Mesendoderm (in vitro differentiated cells): ENCODE results near the gene GNG14.
A peak's percentile ranks its signal among the peaks of the same experiment; 100 is the strongest.

Experiments used
- DNase-seq: peaks from one replicate; pipeline ENCODE4 v3.0.0; 2013
- H2AK5ac ChIP-seq: 2 replicates; pipeline ENCODE4 v1.6.1; 2013; ENCODE audit warnings: low read length, inconsistent platforms
- H2BK120ac ChIP-seq: 2 replicates; pipeline ENCODE4 v1.6.1; 2013; ENCODE audit warnings: low read depth, mild to moderate bottlenecking, low read length, moderate library complexity, mixed read lengths
- H2BK15ac ChIP-seq: replicated peaks from 2 replicates; pipeline ENCODE4 v1.6.1; 2013; ENCODE audit warnings: low read depth, mild to moderate bottlenecking, moderate library complexity
- H2BK5ac ChIP-seq: 2 replicates; pipeline ENCODE4 v1.6.1; 2013; ENCODE audit warnings: low read length, inconsistent platforms
- H3K18ac ChIP-seq: 2 replicates; pipeline ENCODE4 v1.6.1; 2013; ENCODE audit warnings: mild to moderate bottlenecking, low read length, mixed read lengths
- H3K23ac ChIP-seq: one replicate; pipeline ENCODE4 v1.6.1; 2013; ENCODE audit warnings: low read length
- H3K27ac ChIP-seq: 2 replicates; pipeline ENCODE4 v1.5.1; 2013; ENCODE audit warnings: low read depth, mild to moderate bottlenecking, inconsistent platforms, low read length, moderate library complexity
- H3K27me3 ChIP-seq: 2 replicates; pipeline ENCODE4 v1.6.1; 2013; ENCODE audit warnings: low read length, control low read depth, mild to moderate bottlenecking, inconsistent platforms; ENCODE audit not compliant: insufficient read depth, poor library complexity
- H3K36me3 ChIP-seq: 2 replicates; pipeline ENCODE4 v1.6.1; 2013; ENCODE audit warnings: low read length, inconsistent platforms; ENCODE audit not compliant: control insufficient read depth, insufficient read depth
- H3K4ac ChIP-seq: one replicate; pipeline ENCODE4 v1.6.1; 2013; ENCODE audit warnings: low read depth, mild to moderate bottlenecking, low read length, moderate library complexity
- H3K4me1 ChIP-seq: 2 replicates; pipeline ENCODE4 v1.6.1; 2013; ENCODE audit warnings: low read depth, low read length, inconsistent platforms; ENCODE audit not compliant: control insufficient read depth
- H3K4me2 ChIP-seq: 2 replicates; pipeline ENCODE4 v1.6.1; 2013; ENCODE audit warnings: low read length
- H3K4me3 ChIP-seq: 2 replicates; pipeline ENCODE4 v1.5.1; 2013; ENCODE audit warnings: mild to moderate bottlenecking, low read length
- H3K56ac ChIP-seq: one replicate; pipeline ENCODE4 v1.6.1; 2013; ENCODE audit warnings: low read length
- H3K79me1 ChIP-seq: 2 replicates; pipeline ENCODE4 v1.6.1; 2013; ENCODE audit warnings: low read length, inconsistent platforms
- H3K79me2 ChIP-seq: 2 replicates; pipeline ENCODE4 v1.6.1; 2013; ENCODE audit warnings: mild to moderate bottlenecking, low read length; ENCODE audit not compliant: control insufficient read depth, insufficient read depth
- H3K9ac ChIP-seq: 2 replicates; pipeline ENCODE4 v1.6.1; 2013; ENCODE audit warnings: low read length, inconsistent platforms
- H4K5ac ChIP-seq: one replicate; pipeline ENCODE4 v1.6.1; 2013; ENCODE audit warnings: low read length
- H4K8ac ChIP-seq: one replicate; pipeline ENCODE4 v1.6.1; 2013; ENCODE audit warnings: low read depth, mild to moderate bottlenecking, control low read depth, low read length, moderate library complexity
- WGBS: extraction: QIAGEN DNeasy Blood & Tissue Kit; methylation state at CpG from one replicate; pipeline ENCODE4 v1.1.7; 2013; ENCODE audit warnings: low lambda C conversion rate, missing lambda C conversion rate; ENCODE audit not compliant: insufficient coverage; ENCODE audit errors: extremely low coverage; 5-methylcytosine and 5-hydroxymethylcytosine counted together

The GNG14 gene

DNA sequence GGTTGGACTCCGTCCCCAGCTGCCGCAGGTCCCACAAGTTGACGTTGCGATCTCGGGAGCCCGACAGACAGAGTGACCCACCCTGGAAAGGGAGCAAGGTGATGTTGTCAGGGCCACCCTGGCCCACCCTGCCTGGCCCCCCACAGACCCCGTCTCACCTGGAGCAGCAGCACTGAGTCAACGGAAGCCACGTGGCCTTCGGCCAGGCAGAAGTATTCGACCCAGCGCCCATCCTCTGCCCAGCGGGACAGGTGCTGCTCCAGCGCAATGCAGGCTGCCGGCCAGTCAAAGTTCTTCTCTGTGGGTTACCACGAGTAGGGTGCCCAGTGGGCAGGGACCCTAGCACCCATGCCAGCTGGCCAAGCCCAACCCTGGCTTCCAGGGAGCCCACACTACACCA is 6.8 kb downstream of the GNG14 start:
- Histone ChIP-seq H3K4me2 (no peak overlapping the region), H3K4me1 (no peaks in the 10 kb centered on the region), H2BK15ac (no peak overlapping the region), H2BK5ac (no peak overlapping the region), H3K9ac (no peak overlapping the region), H3K27me3 (no peaks in the 10 kb centered on the region), H3K36me3 (no peaks in the 10 kb centered on the region), H3K79me1 (no peaks in the 10 kb centered on the region), H2AK5ac (no peak overlapping the region), H3K79me2 (no peaks in the 10 kb centered on the region), H4K8ac (no peak overlapping the region), H3K27ac (no peak overlapping the region), H3K4ac (no peak overlapping the region), H3K18ac (no peak overlapping the region), H2BK120ac (no peak overlapping the region), H3K56ac (no peak overlapping the region), H3K4me3 (no peak overlapping the region), H3K23ac (no peak overlapping the region), H4K5ac (no peak overlapping the region)
- no CpG with 5 or more reads among the region's 16 CpGs for WGBS
- DNase-seq = no peak

- Histone ChIP-seq H3K4me3 (no peak overlapping the region), H3K79me1 (no peaks in the 10 kb centered on the region), H3K23ac (no peak overlapping the region), H2BK5ac (no peak overlapping the region), H3K36me3 (no peaks in the 10 kb centered on the region), H3K9ac (no peak overlapping the region), H2BK15ac (no peak overlapping the region), H3K4ac (no peak overlapping the region), H3K4me1 (no peaks in the 10 kb centered on the region), H2BK120ac (no peak overlapping the region), H3K4me2 (no peak overlapping the region), H3K18ac (no peak overlapping the region), H2AK5ac (no peak overlapping the region), H4K5ac (no peak overlapping the region), H3K79me2 (no peaks in the 10 kb centered on the region), H3K56ac (no peak overlapping the region), H3K27ac (no peak overlapping the region), H3K27me3 (no peaks in the 10 kb centered on the region), H4K8ac (no peak overlapping the region)
- DNase-seq = no peak
- WGBS = no CpG with 5 or more reads among the region's 2 CpGs
These were observed 7.3 kb downstream of the GNG14 start for GRCh38 chr19:12695096-12695495.

GRCh38 chr19:12695514-12695913 is 7.7 kb downstream of the GNG14 start:
- Histone ChIP-seq H3K4ac (no peak overlapping the region), H3K79me1 (no peaks in the 10 kb centered on the region), H4K5ac (no peak overlapping the region), H3K56ac (peak overlapping the region; percentile 88), H3K4me2 (peak overlapping the region; percentile 14), H3K27ac (no peak overlapping the region), H3K4me3 (no peak overlapping the region), H3K27me3 (no peaks in the 10 kb centered on the region), H3K4me1 (no peaks in the 10 kb centered on the region), H3K36me3 (no peaks in the 10 kb centered on the region), H4K8ac (no peak overlapping the region), H3K79me2 (no peaks in the 10 kb centered on the region), H3K18ac (no peak overlapping the region), H3K23ac (no peak overlapping the region), H2BK5ac (no peak overlapping the region), H2BK120ac (no peak overlapping the region), H2BK15ac (no peak overlapping the region), H3K9ac (peak overlapping the region; percentile 32), H2AK5ac (no peak overlapping the region)
- DNase-seq = no peak
- no CpG with 5 or more reads among the region's 1 CpG for WGBS

- WGBS = no CpG with 5 or more reads among the region's 36 CpGs
- Histone ChIP-seq H4K8ac (no peak overlapping the region), H3K9ac (peak overlapping the region; percentile 80), H3K27ac (no peak overlapping the region), H3K23ac (peak overlapping the region; percentile 89), H3K4ac (no peak overlapping the region), H3K79me2 (no peaks in the 10 kb centered on the region), H3K79me1 (no peaks in the 10 kb centered on the region), H3K27me3 (no peaks in the 10 kb centered on the region), H2BK5ac (no peak overlapping the region), H3K4me1 (no peaks in the 10 kb centered on the region), H3K36me3 (peaks cover under 1% of the 10 kb centered on the region), H3K18ac (no peak overlapping the region), H2AK5ac (no peak overlapping the region), H2BK120ac (no peak overlapping the region), H2BK15ac (no peak overlapping the region), H3K4me3 (peak overlapping the region; percentile 84), H3K56ac (peak overlapping the region; percentile 88), H3K4me2 (peak overlapping the region; percentile 85), H4K5ac (no peak overlapping the region)
- no peak for DNase-seq
These were observed 8.2 kb downstream of the GNG14 start for GRCh38 chr19:12695997-12696365.

- no peak within 1 kb of the TSS for H4K5ac ChIP-seq
- H3K4me1 ChIP-seq = no peaks in the 10 kb centered on the region
- H3K79me1 ChIP-seq = no peaks in the 10 kb centered on the region
- H3K79me2 ChIP-seq = no peaks in the 10 kb centered on the region
- no peak within 1 kb of the TSS for H2BK5ac ChIP-seq
- H3K36me3 ChIP-seq = peaks cover 7% of the 10 kb centered on the region
- WGBS = no CpG with 5 or more reads among the region's 59 CpGs
- H2AK5ac ChIP-seq = no peak within 1 kb of the TSS
- peak within 1 kb of the TSS; percentile 85 for H3K4me2 ChIP-seq
- H2BK15ac ChIP-seq = no peak within 1 kb of the TSS
- DNase-seq = peak; percentile 98
- H3K4ac ChIP-seq = no peak within 1 kb of the TSS
- H3K4me3 ChIP-seq = peak within 1 kb of the TSS; percentile 84
- H4K8ac ChIP-seq = no peak within 1 kb of the TSS
- peak within 1 kb of the TSS; percentile 89 for H3K23ac ChIP-seq
- H3K18ac ChIP-seq = no peak within 1 kb of the TSS
- H2BK120ac ChIP-seq = no peak within 1 kb of the TSS
- no peaks in the 10 kb centered on the region for H3K27me3 ChIP-seq
- peak within 1 kb of the TSS; percentile 56 for H3K27ac ChIP-seq
- peak within 1 kb of the TSS; percentile 87 for H3K9ac ChIP-seq
- peak within 1 kb of the TSS; percentile 88 for H3K56ac ChIP-seq
These were observed 8.9 kb downstream of the GNG14 start, which contains the start of gene FBXW9 for GRCh38 chr19:12696366-12697335. TSS of gene FBXW9 (minus strand) at chr19:12696631. CDS start at chr19:12696581, 50 bp downstream.
